ENCODE measurements around the gene PEG3.

GRCh38 chr19:56874530-56874929 lies 34.0 kb upstream of the PEG3 start:
- TF ChIP-seq, protein P1, sequence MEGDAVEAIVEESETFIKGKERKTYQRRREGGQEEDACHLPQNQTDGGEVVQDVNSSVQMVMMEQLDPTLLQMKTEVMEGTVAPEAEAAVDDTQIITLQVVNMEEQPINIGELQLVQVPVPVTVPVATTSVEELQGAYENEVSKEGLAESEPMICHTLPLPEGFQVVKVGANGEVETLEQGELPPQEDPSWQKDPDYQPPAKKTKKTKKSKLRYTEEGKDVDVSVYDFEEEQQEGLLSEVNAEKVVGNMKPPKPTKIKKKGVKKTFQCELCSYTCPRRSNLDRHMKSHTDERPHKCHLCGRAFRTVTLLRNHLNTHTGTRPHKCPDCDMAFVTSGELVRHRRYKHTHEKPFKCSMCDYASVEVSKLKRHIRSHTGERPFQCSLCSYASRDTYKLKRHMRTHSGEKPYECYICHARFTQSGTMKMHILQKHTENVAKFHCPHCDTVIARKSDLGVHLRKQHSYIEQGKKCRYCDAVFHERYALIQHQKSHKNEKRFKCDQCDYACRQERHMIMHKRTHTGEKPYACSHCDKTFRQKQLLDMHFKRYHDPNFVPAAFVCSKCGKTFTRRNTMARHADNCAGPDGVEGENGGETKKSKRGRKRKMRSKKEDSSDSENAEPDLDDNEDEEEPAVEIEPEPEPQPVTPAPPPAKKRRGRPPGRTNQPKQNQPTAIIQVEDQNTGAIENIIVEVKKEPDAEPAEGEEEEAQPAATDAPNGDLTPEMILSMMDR (conservative IDR thresholded peaks at IDR 0.05 in 1 of 2, IDR thresholded peaks at IDR 0.05 in 1 of 2; ENCODE audit: low read depth in 1 of 2, low read length in 2 of 2): no peak
- TF ChIP-seq EZH2 (IDR thresholded peaks at IDR 0.05; ENCODE audit: low read length, missing control alignments): no peak
